HEK293 (cell line): ENCODE results near the gene JAK3.

ENCODE experiments used
- CTCF ChIA-PET: fragments of 350-600 bp; formaldehyde crosslinking; extraction: SDS; loops from one replicate; lab custom pipeline; 2021; ENCODE audit warnings: antibody characterized with exemption; lab: Yijun Ruan, JAX
- POLR2A ChIA-PET: fragments of 300-600 bp; formaldehyde crosslinking; extraction: SDS; loops from one replicate; lab custom pipeline; 2020; ENCODE audit warnings: antibody characterized with exemption, inconsistent platforms; lab: Yijun Ruan, JAX
- H3K27ac ChIP-seq: fragments of 200-500 bp; sonication (Bioruptor generic); 2 replicates; pipeline ENCODE4 v1.5.1; 2014; ENCODE audit warnings: low read depth, low read length, control low read depth, inconsistent platforms; ENCODE audit errors: extremely low read depth
- H3K36me3 ChIP-seq, 2 experiments: fragments of 200-500 bp in 1 of 2; sonication (Bioruptor generic) in 1 of 2; 1 replicate in 1 of 2; 2 replicates in 1 of 2; pipeline ENCODE4 v1.5.1; 2014 to 2017; ENCODE audit warnings: inconsistent platforms in 2 of 2, low read length in 2 of 2; ENCODE audit not compliant: control insufficient read depth in 2 of 2, insufficient read depth in 1 of 2
- H3K4me1 ChIP-seq: fragments of 200-500 bp; sonication (Bioruptor generic); 2 replicates; pipeline ENCODE4 v1.5.1; 2014; ENCODE audit warnings: mild to moderate bottlenecking, low read length, inconsistent platforms; ENCODE audit not compliant: control insufficient read depth, insufficient read depth
- H3K4me3 ChIP-seq: 2 replicates; pipeline ENCODE4 v1.5.1; 2011; ENCODE audit warnings: low read depth, mild to moderate bottlenecking, control low read depth, low read length, moderate library complexity
- H3K9me3 ChIP-seq: fragments of 200-500 bp; sonication (Bioruptor generic); 2 replicates; pipeline ENCODE4 v1.5.1; 2014; ENCODE audit warnings: low read depth, low read length, inconsistent platforms; ENCODE audit not compliant: control insufficient read depth, insufficient read depth
- EGR2 ChIP-seq: fragments of 450-650 bp; formaldehyde crosslinking; IDR thresholded peaks from 2 replicates; pipeline ENCODE4 v1.5.1; 2016; ENCODE audit warnings: low read depth, missing biosample characterization, missing genetic modification characterization
- GLI4 ChIP-seq: fragments of 450-650 bp; formaldehyde crosslinking; IDR thresholded peaks from 2 replicates; pipeline ENCODE4 v1.5.1; 2016; ENCODE audit warnings: missing biosample characterization, missing genetic modification characterization
- GLIS1 ChIP-seq: fragments of 450-650 bp; formaldehyde crosslinking; IDR thresholded peaks from 2 replicates; pipeline ENCODE4 v1.5.1; 2016; ENCODE audit warnings: missing biosample characterization, missing genetic modification characterization
- KLF1 ChIP-seq: fragments of 450-650 bp; formaldehyde crosslinking; IDR thresholded peaks from 2 replicates; pipeline ENCODE4 v1.5.1; 2016; ENCODE audit warnings: missing biosample characterization, missing genetic modification characterization
- KLF8 ChIP-seq: fragments of 450-650 bp; formaldehyde crosslinking; IDR thresholded peaks from 2 replicates; pipeline ENCODE4 v1.5.1; 2016; ENCODE audit warnings: missing biosample characterization, missing genetic modification characterization
- KLF9 ChIP-seq: fragments of 450-650 bp; formaldehyde crosslinking; IDR thresholded peaks from 2 replicates; pipeline ENCODE4 v1.5.1; 2016; ENCODE audit warnings: missing biosample characterization, missing genetic modification characterization, low read depth
- PRDM6 ChIP-seq: fragments of 450-650 bp; formaldehyde crosslinking; IDR thresholded peaks from 2 replicates; pipeline ENCODE4 v1.5.1; 2017; ENCODE audit warnings: missing biosample characterization, missing genetic modification characterization
- RBAK ChIP-seq: fragments of 450-650 bp; formaldehyde crosslinking; IDR thresholded peaks from 2 replicates; pipeline ENCODE4 v1.5.1; 2016; ENCODE audit warnings: missing biosample characterization, missing genetic modification characterization
- ZBTB20 ChIP-seq: fragments of 450-650 bp; formaldehyde crosslinking; IDR thresholded peaks from 2 replicates; pipeline ENCODE4 v1.5.1; 2016; ENCODE audit warnings: missing biosample characterization, missing genetic modification characterization
- ZBTB8A ChIP-seq: fragments of 450-650 bp; formaldehyde crosslinking; IDR thresholded peaks from 2 replicates; pipeline ENCODE4 v1.5.1; 2016; ENCODE audit warnings: missing biosample characterization, missing genetic modification characterization
- ZEB2 ChIP-seq: fragments of 450-650 bp; formaldehyde crosslinking; IDR thresholded peaks from 2 replicates; pipeline ENCODE4 v1.5.1; 2016; ENCODE audit warnings: missing biosample characterization, missing genetic modification characterization
- ZFHX2 ChIP-seq: fragments of 450-650 bp; formaldehyde crosslinking; conservative IDR thresholded peaks from 2 replicates; pipeline ENCODE4 v1.5.1; 2016; ENCODE audit warnings: missing biosample characterization, missing genetic modification characterization
- ZNF10 ChIP-seq: fragments of 450-650 bp; formaldehyde crosslinking; IDR thresholded peaks from 2 replicates; pipeline ENCODE4 v1.5.1; 2017; ENCODE audit warnings: missing biosample characterization, missing genetic modification characterization
- ZNF214 ChIP-seq: fragments of 450-650 bp; formaldehyde crosslinking; IDR thresholded peaks from 2 replicates; pipeline ENCODE4 v1.5.1; 2017; ENCODE audit warnings: missing biosample characterization, mild to moderate bottlenecking, missing genetic modification characterization, borderline replicate concordance
- ZNF223 ChIP-seq: fragments of 450-650 bp; formaldehyde crosslinking; IDR thresholded peaks from 2 replicates; pipeline ENCODE4 v1.5.1; 2016; ENCODE audit warnings: missing biosample characterization, missing genetic modification characterization
- ZNF366 ChIP-seq: fragments of 450-650 bp; formaldehyde crosslinking; conservative IDR thresholded peaks from 2 replicates; pipeline ENCODE4 v1.5.1; 2016; ENCODE audit warnings: missing biosample characterization, missing genetic modification characterization
- ZNF488 ChIP-seq: fragments of 450-650 bp; formaldehyde crosslinking; IDR thresholded peaks from 2 replicates; pipeline ENCODE4 v1.5.1; 2016; ENCODE audit warnings: missing biosample characterization, missing genetic modification characterization
- ZNF513 ChIP-seq: fragments of 450-650 bp; IDR thresholded peaks from 2 replicates; pipeline ENCODE4 v1.5.1; 2018; ENCODE audit warnings: missing biosample characterization, missing genetic modification characterization
- ZNF549 ChIP-seq: fragments of 450-650 bp; IDR thresholded peaks from 2 replicates; pipeline ENCODE4 v1.5.1; 2018; ENCODE audit warnings: missing biosample characterization, missing genetic modification characterization, mild to moderate bottlenecking, inconsistent platforms, moderate library complexity
- ZNF660 ChIP-seq: fragments of 450-650 bp; IDR thresholded peaks from 2 replicates; pipeline ENCODE4 v1.5.1; 2018; ENCODE audit warnings: missing biosample characterization, mild to moderate bottlenecking, missing genetic modification characterization
- ZNF768 ChIP-seq: fragments of 450-650 bp; formaldehyde crosslinking; IDR thresholded peaks from 2 replicates; pipeline ENCODE4 v1.5.1; 2018; ENCODE audit warnings: missing biosample characterization, mild to moderate bottlenecking, missing genetic modification characterization
- ZNF785 ChIP-seq: fragments of 450-650 bp; formaldehyde crosslinking; IDR thresholded peaks from 2 replicates; pipeline ENCODE4 v1.5.1; 2016; ENCODE audit warnings: missing biosample characterization, missing genetic modification characterization
- ZSCAN30 ChIP-seq: fragments of 450-650 bp; IDR thresholded peaks from 2 replicates; pipeline ENCODE4 v1.5.1; 2018; ENCODE audit warnings: missing biosample characterization, mild to moderate bottlenecking, missing genetic modification characterization, moderate library complexity
- TF ChIP-seq, protein P1 (sequence below): fragments of 450-650 bp; formaldehyde crosslinking; IDR thresholded peaks from 2 replicates; pipeline ENCODE4 v1.5.1; 2016; ENCODE audit warnings: missing biosample characterization, missing genetic modification characterization, borderline replicate concordance
- TF ChIP-seq, protein P2 (sequence below): fragments of 450-650 bp; formaldehyde crosslinking; IDR thresholded peaks from 2 replicates; pipeline ENCODE4 v1.5.1; 2017; ENCODE audit warnings: missing biosample characterization, missing genetic modification characterization

The JAK3 gene

DNA sequence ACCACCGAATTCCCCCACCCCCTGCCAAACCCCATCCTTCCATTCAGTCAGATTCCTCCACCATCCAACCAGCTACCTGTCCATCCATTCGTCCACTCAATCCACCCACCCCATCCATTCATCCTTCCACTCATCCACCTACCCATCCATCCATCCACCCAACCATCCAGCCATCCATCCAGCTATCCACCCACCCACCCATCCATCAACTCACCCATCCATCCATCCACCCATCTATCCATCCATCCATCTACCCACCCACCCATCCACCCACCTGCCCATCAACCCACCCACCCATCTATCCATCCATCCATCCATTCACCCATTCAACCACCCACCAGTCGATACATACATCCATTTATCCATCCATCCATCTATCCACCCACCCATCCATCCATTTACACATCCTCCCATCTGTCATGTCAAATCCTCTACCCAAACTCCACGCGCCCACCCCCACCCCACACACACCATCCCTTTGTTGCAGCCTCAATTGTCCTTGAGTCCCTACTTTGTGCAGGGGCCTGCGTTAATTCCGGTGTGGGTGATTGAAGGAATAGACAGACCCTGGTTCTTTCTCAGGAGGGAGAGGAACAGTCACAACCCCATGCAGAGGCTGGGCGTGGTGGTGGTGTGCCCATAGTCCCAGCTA is 18.7 kb upstream of the JAK3 start (continued):
- TF ChIP-seq, protein P1, sequence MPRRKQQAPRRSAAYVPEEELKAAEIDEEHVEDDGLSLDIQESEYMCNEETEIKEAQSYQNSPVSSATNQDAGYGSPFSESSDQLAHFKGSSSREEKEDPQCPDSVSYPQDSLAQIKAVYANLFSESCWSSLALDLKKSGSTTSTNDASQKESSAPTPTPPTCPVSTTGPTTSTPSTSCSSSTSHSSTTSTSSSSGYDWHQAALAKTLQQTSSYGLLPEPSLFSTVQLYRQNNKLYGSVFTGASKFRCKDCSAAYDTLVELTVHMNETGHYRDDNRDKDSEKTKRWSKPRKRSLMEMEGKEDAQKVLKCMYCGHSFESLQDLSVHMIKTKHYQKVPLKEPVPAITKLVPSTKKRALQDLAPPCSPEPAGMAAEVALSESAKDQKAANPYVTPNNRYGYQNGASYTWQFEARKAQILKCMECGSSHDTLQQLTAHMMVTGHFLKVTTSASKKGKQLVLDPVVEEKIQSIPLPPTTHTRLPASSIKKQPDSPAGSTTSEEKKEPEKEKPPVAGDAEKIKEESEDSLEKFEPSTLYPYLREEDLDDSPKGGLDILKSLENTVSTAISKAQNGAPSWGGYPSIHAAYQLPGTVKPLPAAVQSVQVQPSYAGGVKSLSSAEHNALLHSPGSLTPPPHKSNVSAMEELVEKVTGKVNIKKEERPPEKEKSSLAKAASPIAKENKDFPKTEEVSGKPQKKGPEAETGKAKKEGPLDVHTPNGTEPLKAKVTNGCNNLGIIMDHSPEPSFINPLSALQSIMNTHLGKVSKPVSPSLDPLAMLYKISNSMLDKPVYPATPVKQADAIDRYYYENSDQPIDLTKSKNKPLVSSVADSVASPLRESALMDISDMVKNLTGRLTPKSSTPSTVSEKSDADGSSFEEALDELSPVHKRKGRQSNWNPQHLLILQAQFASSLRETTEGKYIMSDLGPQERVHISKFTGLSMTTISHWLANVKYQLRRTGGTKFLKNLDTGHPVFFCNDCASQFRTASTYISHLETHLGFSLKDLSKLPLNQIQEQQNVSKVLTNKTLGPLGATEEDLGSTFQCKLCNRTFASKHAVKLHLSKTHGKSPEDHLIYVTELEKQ (tag by site-specific recombination): no peak
- TF ChIP-seq ZNF785 (tag by site-specific recombination) (0 out of 2 replicates have a peak, but pooled peaks have one; percentile 64), EGR2 (tag by site-specific recombination) (peak; percentile 100), PRDM6 (tag by site-specific recombination) (no peak), ZNF10 (tag by site-specific recombination) (no peak), ZNF488 (tag by site-specific recombination) (0 out of 2 replicates have a peak, but pooled peaks have one; percentile 45), ZNF366 (tag by site-specific recombination) (peak; percentile 99), ZNF214 (tag by site-specific recombination) (no peak), ZFHX2 (tag by site-specific recombination) (peak; percentile 98), GLI4 (tag by site-specific recombination) (0 out of 2 replicates have a peak, but pooled peaks have one; percentile 59)
- TF ChIP-seq, protein P2, sequence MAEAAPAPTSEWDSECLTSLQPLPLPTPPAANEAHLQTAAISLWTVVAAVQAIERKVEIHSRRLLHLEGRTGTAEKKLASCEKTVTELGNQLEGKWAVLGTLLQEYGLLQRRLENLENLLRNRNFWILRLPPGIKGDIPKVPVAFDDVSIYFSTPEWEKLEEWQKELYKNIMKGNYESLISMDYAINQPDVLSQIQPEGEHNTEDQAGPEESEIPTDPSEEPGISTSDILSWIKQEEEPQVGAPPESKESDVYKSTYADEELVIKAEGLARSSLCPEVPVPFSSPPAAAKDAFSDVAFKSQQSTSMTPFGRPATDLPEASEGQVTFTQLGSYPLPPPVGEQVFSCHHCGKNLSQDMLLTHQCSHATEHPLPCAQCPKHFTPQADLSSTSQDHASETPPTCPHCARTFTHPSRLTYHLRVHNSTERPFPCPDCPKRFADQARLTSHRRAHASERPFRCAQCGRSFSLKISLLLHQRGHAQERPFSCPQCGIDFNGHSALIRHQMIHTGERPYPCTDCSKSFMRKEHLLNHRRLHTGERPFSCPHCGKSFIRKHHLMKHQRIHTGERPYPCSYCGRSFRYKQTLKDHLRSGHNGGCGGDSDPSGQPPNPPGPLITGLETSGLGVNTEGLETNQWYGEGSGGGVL (tag by site-specific recombination): 0 out of 2 replicates have a peak, but pooled peaks have one; percentile 9

GRCh38 chr19:17865364-17866311 is 17.9 kb upstream of the JAK3 start:
- no peak overlapping the region for H3K4me3 ChIP-seq
- CTCF ChIA-PET: interaction anchor here (1.5 kb wide), 1 partner anchor 10 kb away, joined by 9 read pairs; no protein-coding TSS in a partner anchor
- no peak overlapping the region for H3K27ac ChIP-seq
- H3K36me3 ChIP-seq: peaks cover 0 to 55% of the 10 kb centered on the region in 2 experiments; a peak in 2 of 3 replicates
- H3K4me1 ChIP-seq: no peaks in the 10 kb centered on the region
- POLR2A ChIA-PET: interaction anchor here (0.7 to 2.9 kb wide), 4 partner anchors 35 to 159 kb away, joined by 3 to 17 read pairs (median 4); partner anchors contain the start of gene CCDC124
- H3K9me3 ChIP-seq: no peaks in the 10 kb centered on the region
- no peak for TF ChIP-seq ZNF549
- peak; percentile 78 for TF ChIP-seq KLF1
- no peak for TF ChIP-seq ZNF513
- TF ChIP-seq ZSCAN30 (tag by site-specific recombination): 0 out of 2 replicates have a peak, but pooled peaks have one; percentile 35
- 0 out of 2 replicates have a peak, but pooled peaks have one; percentile 4 for TF ChIP-seq ZNF768 (tag by site-specific recombination)
- no peak for TF ChIP-seq ZBTB20 (tag by site-specific recombination)
- 0 out of 2 replicates have a peak, but pooled peaks have one; percentile 47 for TF ChIP-seq ZNF660 (tag by site-specific recombination)
- TF ChIP-seq KLF8: no peak
- no peak; the same call in 1 of the 2 replicates for TF ChIP-seq KLF9 (tag by site-specific recombination)
- no peak for TF ChIP-seq RBAK (tag by site-specific recombination)
- peak; percentile 48 for TF ChIP-seq GLIS1 (tag by site-specific recombination)
- peak; percentile 61 for TF ChIP-seq ZEB2 (tag by site-specific recombination)
- 0 out of 2 replicates have a peak, but pooled peaks have one; percentile 10 for TF ChIP-seq ZBTB8A (tag by site-specific recombination)
- no peak for TF ChIP-seq ZNF223 (tag by site-specific recombination)
